GM18502 (cell line): ENCODE measurements around the gene EPB41L4B.
"Not testable (repeated sequence)": the region's sequence is repeated elsewhere in the genome, so short reads cannot be mapped to it uniquely, and the experiment has no call there.

Source experiments
- ATAC-seq: cut with Tn5 transposase; IDR thresholded peaks from one replicate; pipeline ENCODE4 v1.9.1; 2021; ENCODE audit warnings: mild to moderate bottlenecking; ENCODE audit not compliant: unreplicated experiment, poor library complexity

EPB41L4B gene

GRCh38 chr9:109302606-109303005 lies 18.3 kb downstream of the EPB41L4B start:
- ATAC-seq, result no peak

GRCh38 chr9:109301012-109301411 lies 19.8 kb downstream of the EPB41L4B start:
- no peak for ATAC-seq

- ATAC-seq, result no peak
Measured at GRCh38 chr9:109299891-109300290, 21.0 kb downstream of the EPB41L4B start.

GRCh38 chr9:109297899-109298298 lies 23.0 kb downstream of the EPB41L4B start:
- no peak for ATAC-seq

GRCh38 chr9:109295221-109296130 lies 25.4 kb downstream of the EPB41L4B start:
- no peak for ATAC-seq

- no peak for ATAC-seq
Measured at GRCh38 chr9:109290385-109290784, 30.5 kb downstream of the EPB41L4B start.

- ATAC-seq, result no peak
Measured at GRCh38 chr9:109289931-109290330, 30.9 kb downstream of the EPB41L4B start.

- no peak for ATAC-seq
Measured at GRCh38 chr9:109289186-109289585, 31.7 kb downstream of the EPB41L4B start.

GRCh38 chr9:109286981-109287380 lies 33.9 kb downstream of the EPB41L4B start:
- ATAC-seq, result no peak

- ATAC-seq, result no peak
Measured at GRCh38 chr9:109286571-109286977, 34.3 kb downstream of the EPB41L4B start.

- ATAC-seq, result not testable (repeated sequence)
Measured at GRCh38 chr9:109283672-109284071, 37.2 kb downstream of the EPB41L4B start.

- no peak for ATAC-seq
Measured at GRCh38 chr9:109283012-109283411, 37.8 kb downstream of the EPB41L4B start.

GRCh38 chr9:109282302-109282701 lies 38.6 kb downstream of the EPB41L4B start:
- no peak for ATAC-seq

GRCh38 chr9:109281518-109281917 lies 39.3 kb downstream of the EPB41L4B start:
- no peak for ATAC-seq

GRCh38 chr9:109278848-109279247 lies 42.0 kb downstream of the EPB41L4B start:
- ATAC-seq, result no peak

- no peak for ATAC-seq
Measured at GRCh38 chr9:109278216-109278615, 42.6 kb downstream of the EPB41L4B start.

- no peak for ATAC-seq
Measured at GRCh38 chr9:109277451-109277850, 43.4 kb downstream of the EPB41L4B start.

- ATAC-seq, result no peak
Measured at GRCh38 chr9:109276469-109277440, 44.1 kb downstream of the EPB41L4B start.

GRCh38 chr9:109274884-109275730 lies 45.8 kb downstream of the EPB41L4B start:
- ATAC-seq, result no peak

- ATAC-seq, result no peak
Measured at GRCh38 chr9:109273869-109274268, 47.0 kb downstream of the EPB41L4B start.
